K562 (cell line): ENCODE measurements around the gene ZKSCAN8. TPM values are rescaled to one million over a fixed set of nuclear protein-coding genes. Genes with fewer than 3 reads are reported as not detected.

Source experiments
- ATAC-seq: fragments of 200-7000 bp; cut with Tn5 transposase; 3 replicates; pipeline ENCODE4 v1.9.1; 2020; ENCODE audit warnings: moderate library complexity
- BruUV-seq: library from RNA; stranded (reverse); fragments of 400-500 nt; replicated peaks from 2 replicates; lab custom pipeline; 2021; lab: Mats Ljungman, UMichigan
- CTCF ChIA-PET: fragments of 300-600 bp; formaldehyde crosslinking; extraction: SDS; loops from one replicate; lab custom pipeline; 2021; ENCODE audit warnings: low intra/inter-chr PET ratio; lab: Yijun Ruan, JAX
- POLR2A ChIA-PET: fragments of 300-600, 350-650 bp; sonication (Branson Sonifier 250); formaldehyde crosslinking; extraction: SDS; loops from one replicate; lab custom pipeline; 2021; ENCODE audit warnings: antibody characterized with exemption, inconsistent platforms; lab: Yijun Ruan, JAX
- DNase-seq, 4 experiments: peaks; one replicate each; pipeline versions ENCODE4 v3.0.0 to v3.0.0-alpha.2; 2011 to 2018; ENCODE audit warnings: low spot score in 3 of 4, mixed read lengths in 3 of 4; ENCODE audit errors: extremely low read depth in 1 of 4
- FAIRE-seq: peaks from 2 replicates; lab custom pipeline; 2011; peaks lifted over from hg19 to GRCh38; lab: Jason Lieb, UNC
- H2AFZ ChIP-seq: 2 replicates; pipeline ENCODE4 v1.6.0; 2011; ENCODE audit warnings: low read depth, low read length, control low read depth, inconsistent platforms
- H3K27ac ChIP-seq: fragments of 200-600 bp; 3 replicates; pipeline ENCODE4 v1.8.0; 2011; ENCODE audit warnings: low read depth, mild to moderate bottlenecking, control low read depth, inconsistent platforms, low read length, moderate library complexity, mixed read lengths; ENCODE audit errors: extremely low read depth
- H3K27me3 ChIP-seq, 2 experiments: fragments of 300-600 bp in 1 of 2; 2 replicates in 1 of 2; 3 replicates in 1 of 2; pipeline versions ENCODE4 v1.6.0 to v1.8.0; 2011; ENCODE audit warnings: inconsistent platforms in 2 of 2, low read length in 2 of 2, mild to moderate bottlenecking in 1 of 2, mixed read lengths in 1 of 2, moderate library complexity in 1 of 2; ENCODE audit not compliant: control insufficient read depth in 2 of 2, insufficient read depth in 2 of 2
- H3K36me3 ChIP-seq: fragments of 300-600 bp; 3 replicates; pipeline ENCODE4 v1.8.0; 2011; ENCODE audit warnings: mild to moderate bottlenecking, low read length, inconsistent platforms; ENCODE audit not compliant: control insufficient read depth, insufficient read depth
- H3K4me1 ChIP-seq, 2 experiments: fragments of 200-600 bp in 1 of 2; replicated peaks in 1 of 2; 2 replicates in 1 of 2; 3 replicates in 1 of 2; pipeline versions ENCODE4 v1.5.1 to v1.8.0; 2011; ENCODE audit warnings: inconsistent platforms in 2 of 2, low read length in 2 of 2, mild to moderate bottlenecking in 1 of 2, mixed read lengths in 1 of 2, moderate library complexity in 1 of 2; ENCODE audit not compliant: control insufficient read depth in 2 of 2, insufficient read depth in 2 of 2
- H3K4me2 ChIP-seq: 2 replicates; pipeline ENCODE4 v1.6.1; 2011; ENCODE audit warnings: low read length, control low read depth, inconsistent platforms, mixed read lengths; ENCODE audit not compliant: insufficient read depth
- H3K4me3 ChIP-seq: fragments of 200-600 bp; sonication (generic), shearing (Covaris generic); 2 replicates; pipeline ENCODE4 v1.5.1; 2016; ENCODE audit warnings: control low read depth, inconsistent platforms
- H3K79me2 ChIP-seq: fragments of 200-600 bp; 3 replicates; pipeline ENCODE4 v1.8.0; 2011; ENCODE audit warnings: low read length, inconsistent platforms; ENCODE audit not compliant: control insufficient read depth, insufficient read depth
- H3K9ac ChIP-seq, 2 experiments: 2 replicates each; pipeline versions ENCODE4 v1.6.0 to v1.6.1; 2011; ENCODE audit warnings: low read depth in 2 of 2, low read length in 2 of 2, control low read depth in 1 of 2, inconsistent platforms in 1 of 2, mild to moderate bottlenecking in 1 of 2, mixed read lengths in 1 of 2; ENCODE audit not compliant: insufficient read depth in 1 of 2
- H3K9me1 ChIP-seq: one replicate; pipeline ENCODE4 v1.6.0; 2011; ENCODE audit warnings: inconsistent platforms, mild to moderate bottlenecking, low read length, moderate library complexity; ENCODE audit not compliant: control insufficient read depth, insufficient read depth
- H3K9me3 ChIP-seq: replicated peaks from 2 replicates; pipeline ENCODE4 v1.5.1; 2011; ENCODE audit warnings: low read depth, low read length, inconsistent platforms; ENCODE audit not compliant: control insufficient read depth, insufficient read depth
- H4K20me1 ChIP-seq: replicated peaks from 2 replicates; pipeline ENCODE4 v1.6.1; 2011; ENCODE audit warnings: low read length, inconsistent platforms, mixed read lengths; ENCODE audit not compliant: control insufficient read depth, insufficient read depth
- MAZ ChIP-seq, 2 experiments: fragments of 450-650 bp in 1 of 2; sonication (generic) in 1 of 2; formaldehyde crosslinking; IDR thresholded peaks in 1 of 2; conservative IDR thresholded peaks in 1 of 2; 2 replicates each; pipeline versions ENCODE4 v1.4.0 to v1.5.0; 2020; ENCODE audit warnings: mild to moderate bottlenecking in 1 of 2, missing genetic modification reagents in 1 of 2
- MCM3 ChIP-seq: fragments of 450-650 bp; IDR thresholded peaks from 2 replicates; pipeline ENCODE4 v1.6.1; 2016
- NR2C2 ChIP-seq, 2 experiments: fragments of 200-800 bp in 1 of 2; sonication (Bioruptor generic) in 1 of 2; sonication (generic) in 1 of 2; formaldehyde crosslinking in 1 of 2; IDR thresholded peaks; 2 replicates each; pipeline versions ENCODE4 v1.6.1 to v1.8.0; 2016 to 2022; ENCODE audit warnings: mild to moderate bottlenecking in 1 of 2, missing compliant biosample characterization in 1 of 2, missing genetic modification characterization in 1 of 2, missing genetic modification reagents in 1 of 2
- SMC3 ChIP-seq: conservative IDR thresholded peaks from 2 replicates; pipeline ENCODE4 v1.6.1; 2011; ENCODE audit warnings: low read depth, low read length, improper control_type of control experiment; ENCODE audit not compliant: insufficient read depth
- TFAP4 ChIP-seq: sonication (generic); formaldehyde crosslinking; IDR thresholded peaks from 2 replicates; pipeline ENCODE4 v1.8.0; 2022; ENCODE audit warnings: missing genetic modification reagents, mild to moderate bottlenecking, moderate library complexity, borderline replicate concordance
- ZBTB7A ChIP-seq: IDR thresholded peaks from 2 replicates; pipeline ENCODE4 v1.6.1; 2011; ENCODE audit warnings: low read depth, mild to moderate bottlenecking, low read length, moderate library complexity, borderline replicate concordance; ENCODE audit not compliant: control insufficient read depth
- ZNF699 ChIP-seq: fragments of 250-450 bp; sonication (Bioruptor Pico); IDR thresholded peaks from 2 replicates; pipeline ENCODE4 v1.8.0; 2021; ENCODE audit warnings: mild to moderate bottlenecking, moderate library complexity; ENCODE audit not compliant: insufficient replicate concordance
- WGBS: fragments of 100-300 bp; shearing (Covaris generic); methylation state at CpG from one replicate; pipeline ENCODE4 v1.1.6; 2016; ENCODE audit warnings: low coverage, mixed read lengths; ENCODE audit not compliant: insufficient coverage; ENCODE audit errors: missing lambda C conversion rate; 5-methylcytosine and 5-hydroxymethylcytosine counted together
- in situ Hi-C: fragments of 300-500 bp; cut with MboI; formaldehyde crosslinking; loops from 4 replicates; pipeline ENCODE4 v1.15.0; 2018; ENCODE audit warnings: inconsistent platforms, mixed read lengths
- intact Hi-C: fragments of 100-400 bp; cut with micrococcal nuclease; formaldehyde crosslinking; loops from 2 replicates; pipeline ENCODE4 v1.14.2; 2022
- polyA plus RNA-seq, 8 experiments: library from polyadenylated mRNA; depleted of rRNA in 4 of 8; stranded (reverse) in 5 of 8; unstranded in 3 of 8; fragments of >200 nt; fragmentation: Nextera tagmentation in 2 of 8; fragmentation: Illumina TruSeq in 1 of 8; extraction: Ambion mirVana in 2 of 8; extraction: Trizol in 1 of 8; gene quantifications; 2 replicates each; pipeline versions ENCODE4 v1.2.1 to v1.2.3, GENCODE V29; 2011 to 2014; ENCODE audit warnings: inconsistent platforms in 1 of 8, missing spikeins in 1 of 8
- total RNA-seq, 7 experiments: library from RNA; depleted of rRNA in 6 of 7; stranded (reverse); fragments of >200 nt in 6 of 7; fragmentation: Illumina TruSeq in 2 of 7; extraction: Trizol in 2 of 7; gene quantifications; 2 replicates each; pipeline versions ENCODE4 v1.2.1 to v1.2.3, GENCODE V29; 2011 to 2021; ENCODE audit warnings: low replicate concordance in 1 of 7
- TF ChIP-seq, protein P1 (sequence below), 2 experiments: fragments of 450-650 bp; IDR thresholded peaks; 2 replicates each; pipeline ENCODE4 v1.6.1; 2018; ENCODE audit warnings: mild to moderate bottlenecking in 2 of 2, low read depth in 1 of 2; ENCODE audit not compliant: partially characterized antibody in 2 of 2
- TF ChIP-seq, protein P2 (sequence below): fragments of 450-650 bp; formaldehyde crosslinking; IDR thresholded peaks from 2 replicates; pipeline ENCODE4 v1.4.0; 2020; ENCODE audit warnings: mild to moderate bottlenecking, moderate library complexity

Gene ZKSCAN8
- total and polyA plus RNA-seq, 9 of the 15 experiments (the other 6 are each of a cell fraction or from before 2014, with no cell fraction given): 3.3 to 37.7 (median 21.7) TPM

GRCh38 chr6:28104392-28105244, 37.1 kb upstream of the ZKSCAN8 start:
- Histone ChIP-seq H3K9me1 (no peaks in the 10 kb centered on the region), H3K27me3 (no peaks in the 10 kb centered on the region), H3K4me2 (peak overlapping the region; percentile 90), H3K27ac (peak overlapping the region; percentile 70), H3K4me1 (peaks cover 4 to 7% of the 10 kb centered on the region in 2 experiments; a peak in 3 of 5 replicates), H3K4me3 (peak overlapping the region; percentile 57), H4K20me1 (no peaks in the 10 kb centered on the region), H2AFZ (peak overlapping the region; percentile 98), H3K9me3 (no peaks in the 10 kb centered on the region), H3K36me3 (no peaks in the 10 kb centered on the region), H3K9ac (peak overlapping the region; percentile 81 to 90), H3K79me2 (no peaks in the 10 kb centered on the region)
- 2% methylated on average over 54 of the region's 54 CpGs for WGBS
- intact Hi-C loops (loop anchor here (2.0 to 5.0 kb wide), 2 partner anchors 24 to 197 kb away; partner anchors contain the start of gene ZNF165), in situ Hi-C loops (no loop called here)
- ChIA-PET CTCF (interaction anchor here (0.6 to 0.7 kb wide), 2 partner anchors 230 to 251 kb away, joined by 3 read pairs; no protein-coding TSS in a partner anchor), POLR2A (interaction anchor here (0.5 to 2.0 kb wide), 18 partner anchors 8 to 852 kb away, joined by 3 to 13 read pairs (median 4); partner anchors contain the start of gene ZKSCAN8)
- DNase-seq (peak; percentile 85 to 94 (median 90)), ATAC-seq (peak; percentile 100), FAIRE-seq (peak; percentile 78)
- BruUV-seq: no TSS peak
- TF ChIP-seq SMC3: peak; percentile 53; the same call in 1 of the 2 replicates
- TF ChIP-seq TFAP4: peak; percentile 86
- TF ChIP-seq ZNF699: no peak
- peak; percentile 54; the same call in 1 of the 2 replicates for TF ChIP-seq NR2C2 (CRISPR knock-in tag; IDR thresholded peaks at IDR 0.05)
- peak; percentile 56; the same call in 1 of the 2 replicates for TF ChIP-seq NR2C2 (tag; IDR thresholded peaks at IDR 0.05)
- TF ChIP-seq ZBTB7A: peak; percentile 89
- TF ChIP-seq MCM3: no peak
- TF ChIP-seq, protein P1, sequence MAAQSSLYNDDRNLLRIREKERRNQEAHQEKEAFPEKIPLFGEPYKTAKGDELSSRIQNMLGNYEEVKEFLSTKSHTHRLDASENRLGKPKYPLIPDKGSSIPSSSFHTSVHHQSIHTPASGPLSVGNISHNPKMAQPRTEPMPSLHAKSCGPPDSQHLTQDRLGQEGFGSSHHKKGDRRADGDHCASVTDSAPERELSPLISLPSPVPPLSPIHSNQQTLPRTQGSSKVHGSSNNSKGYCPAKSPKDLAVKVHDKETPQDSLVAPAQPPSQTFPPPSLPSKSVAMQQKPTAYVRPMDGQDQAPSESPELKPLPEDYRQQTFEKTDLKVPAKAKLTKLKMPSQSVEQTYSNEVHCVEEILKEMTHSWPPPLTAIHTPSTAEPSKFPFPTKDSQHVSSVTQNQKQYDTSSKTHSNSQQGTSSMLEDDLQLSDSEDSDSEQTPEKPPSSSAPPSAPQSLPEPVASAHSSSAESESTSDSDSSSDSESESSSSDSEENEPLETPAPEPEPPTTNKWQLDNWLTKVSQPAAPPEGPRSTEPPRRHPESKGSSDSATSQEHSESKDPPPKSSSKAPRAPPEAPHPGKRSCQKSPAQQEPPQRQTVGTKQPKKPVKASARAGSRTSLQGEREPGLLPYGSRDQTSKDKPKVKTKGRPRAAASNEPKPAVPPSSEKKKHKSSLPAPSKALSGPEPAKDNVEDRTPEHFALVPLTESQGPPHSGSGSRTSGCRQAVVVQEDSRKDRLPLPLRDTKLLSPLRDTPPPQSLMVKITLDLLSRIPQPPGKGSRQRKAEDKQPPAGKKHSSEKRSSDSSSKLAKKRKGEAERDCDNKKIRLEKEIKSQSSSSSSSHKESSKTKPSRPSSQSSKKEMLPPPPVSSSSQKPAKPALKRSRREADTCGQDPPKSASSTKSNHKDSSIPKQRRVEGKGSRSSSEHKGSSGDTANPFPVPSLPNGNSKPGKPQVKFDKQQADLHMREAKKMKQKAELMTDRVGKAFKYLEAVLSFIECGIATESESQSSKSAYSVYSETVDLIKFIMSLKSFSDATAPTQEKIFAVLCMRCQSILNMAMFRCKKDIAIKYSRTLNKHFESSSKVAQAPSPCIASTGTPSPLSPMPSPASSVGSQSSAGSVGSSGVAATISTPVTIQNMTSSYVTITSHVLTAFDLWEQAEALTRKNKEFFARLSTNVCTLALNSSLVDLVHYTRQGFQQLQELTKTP (IDR thresholded peaks at IDR 0.05; ENCODE audit: low read depth in 1 of 2, partially characterized antibody in 2 of 2): peak in 1 of 2 experiments; percentile 74
- peak; percentile 89 to 94 for TF ChIP-seq MAZ (CRISPR knock-in tag; conservative IDR thresholded peaks at IDR 0.05 in 1 of 2, IDR thresholded peaks at IDR 0.05 in 1 of 2)
- TF ChIP-seq, protein P2, sequence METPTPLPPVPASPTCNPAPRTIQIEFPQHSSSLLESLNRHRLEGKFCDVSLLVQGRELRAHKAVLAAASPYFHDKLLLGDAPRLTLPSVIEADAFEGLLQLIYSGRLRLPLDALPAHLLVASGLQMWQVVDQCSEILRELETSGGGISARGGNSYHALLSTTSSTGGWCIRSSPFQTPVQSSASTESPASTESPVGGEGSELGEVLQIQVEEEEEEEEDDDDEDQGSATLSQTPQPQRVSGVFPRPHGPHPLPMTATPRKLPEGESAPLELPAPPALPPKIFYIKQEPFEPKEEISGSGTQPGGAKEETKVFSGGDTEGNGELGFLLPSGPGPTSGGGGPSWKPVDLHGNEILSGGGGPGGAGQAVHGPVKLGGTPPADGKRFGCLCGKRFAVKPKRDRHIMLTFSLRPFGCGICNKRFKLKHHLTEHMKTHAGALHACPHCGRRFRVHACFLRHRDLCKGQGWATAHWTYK (CRISPR knock-in tag): peak; percentile 95
